Stimulated activated CD4-positive, alpha-beta T cell treated with anti-CD3 and anti-CD28 coated beads, Interleukin-15, amount 100 ng/mL, for 1 hour (primary cell): ENCODE data around the gene TOM1.
A peak's percentile ranks its signal among the peaks of the same experiment; 100 is the strongest.
"Not testable (repeated sequence)": the region's sequence is repeated elsewhere in the genome, so short reads cannot be mapped to it uniquely, and the experiment has no call there.

ENCODE experiments used
- DNase-seq, 2 donors: peaks; one replicate each; pipeline ENCODE4 v3.0.0-alpha.2; 2020; ENCODE audit warnings: low read depth in 1 of 2, low spot score in 1 of 2

The TOM1 gene

DNA sequence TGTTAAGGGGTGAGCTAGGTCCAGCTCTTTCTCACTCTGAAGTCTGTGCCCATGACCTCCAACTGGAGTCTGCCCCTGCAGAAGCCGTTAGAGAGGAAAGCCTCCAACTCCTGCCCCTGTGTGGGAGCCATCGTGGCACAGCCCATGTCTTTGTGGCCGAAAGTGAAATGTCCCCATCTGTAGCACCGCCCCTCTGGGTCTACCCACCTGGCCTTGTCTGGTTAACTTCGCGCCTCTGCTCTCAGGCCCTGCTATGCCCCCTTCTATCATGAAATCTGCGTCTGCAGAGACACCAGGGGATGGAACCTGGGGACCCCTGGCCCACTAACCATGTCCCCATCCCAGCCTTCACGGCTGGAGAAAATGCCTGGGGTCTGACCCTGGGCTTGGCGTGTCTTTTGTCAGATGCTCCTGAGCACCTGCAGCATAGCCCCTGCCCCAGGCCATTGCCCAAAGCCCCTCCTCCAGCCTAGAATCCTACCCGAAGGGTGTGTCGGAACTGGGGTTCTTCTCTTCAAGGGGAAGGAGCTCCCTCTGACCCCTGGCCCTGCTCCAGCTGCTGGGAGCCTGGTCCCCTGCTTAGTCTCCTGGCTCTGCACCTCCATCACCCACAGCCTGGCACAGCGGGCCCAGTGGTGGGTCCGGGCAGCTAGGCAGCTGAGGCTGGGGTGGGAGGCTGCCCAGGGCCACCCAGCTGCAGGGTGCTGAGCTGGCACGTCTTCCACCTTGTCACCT, 45.4 kb downstream of the TOM1 start:
- DNase-seq, result no peak

GRCh38 chr22:35345808-35346505, 46.3 kb downstream of the TOM1 start:
- DNase-seq, result no peak

GRCh38 chr22:35346596-35347220, 47.0 kb downstream of the TOM1 start:
- no peak for DNase-seq

DNA sequence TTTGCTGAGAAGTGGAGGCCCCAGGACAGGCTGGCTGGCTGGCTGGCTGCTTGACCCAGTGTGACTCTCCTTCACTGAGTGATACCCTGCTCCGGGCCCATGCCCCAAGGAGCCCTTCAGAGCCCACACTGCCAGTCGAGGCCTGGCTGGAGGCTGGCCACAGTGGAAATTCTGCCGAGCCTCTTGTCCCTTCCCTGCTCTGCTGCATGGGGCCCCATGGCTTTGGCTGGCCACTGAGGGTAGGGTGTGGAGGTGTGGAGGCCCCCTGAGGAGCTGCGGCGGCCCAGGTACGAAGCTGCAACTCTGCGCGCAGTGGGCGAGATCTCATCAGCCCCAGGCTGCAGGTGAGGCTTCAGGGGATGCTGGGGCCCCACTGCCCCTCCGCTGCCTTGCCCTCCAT, 47.8 kb downstream of the TOM1 start:
- no peak for DNase-seq

DNA sequence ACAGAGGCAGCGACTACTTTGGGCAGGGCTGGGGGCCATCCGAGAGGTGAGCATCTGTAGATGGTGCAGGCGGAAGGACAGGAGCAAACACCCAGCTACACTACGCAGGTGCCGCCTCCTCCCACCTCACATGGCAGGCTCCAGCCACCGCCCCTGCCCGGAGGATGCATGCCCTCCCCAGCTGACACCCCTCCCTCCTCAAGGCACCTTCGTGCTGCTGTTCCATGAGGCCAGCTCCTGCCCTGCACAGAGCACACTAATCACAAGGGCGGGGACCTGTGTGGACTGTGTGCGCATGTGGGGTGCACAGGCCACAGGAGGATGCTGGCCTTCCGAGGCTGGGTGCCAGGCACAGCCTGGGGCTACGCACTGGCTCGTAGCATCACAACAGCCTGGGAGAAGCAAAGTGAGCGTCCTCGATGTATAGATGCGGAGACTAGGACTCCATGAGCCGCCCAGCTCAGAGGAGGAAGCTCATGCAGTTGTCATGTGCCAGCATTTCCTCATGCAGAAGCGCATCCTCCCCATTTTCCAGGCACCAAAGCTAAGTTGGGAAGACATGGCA, 48.4 kb downstream of the TOM1 start:
- DNase-seq, result no peak

DNA sequence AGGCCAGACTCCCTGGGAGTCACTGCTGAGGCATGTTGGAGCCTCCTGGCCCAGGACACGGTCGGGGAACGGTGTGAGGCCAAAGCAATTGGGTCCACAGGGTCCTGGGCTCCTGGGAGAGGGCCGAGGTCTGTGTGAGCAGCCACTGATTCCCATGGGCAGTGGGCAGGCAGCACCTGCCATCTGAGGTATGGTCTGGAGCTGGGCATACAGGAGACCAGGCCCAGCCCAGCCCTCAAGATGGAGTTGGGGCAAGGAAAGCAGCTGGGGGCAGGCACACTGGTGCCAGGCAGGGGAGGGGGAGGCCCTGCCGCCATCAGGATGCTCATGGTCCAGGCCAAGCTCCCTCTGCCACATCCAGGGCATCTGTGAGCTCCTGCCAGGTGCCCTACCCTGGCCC, 49.0 kb downstream of the TOM1 start:
- no peak for DNase-seq

GRCh38 chr22:35349368-35349703, 49.6 kb downstream of the TOM1 start:
- DNase-seq, result no peak

DNA sequence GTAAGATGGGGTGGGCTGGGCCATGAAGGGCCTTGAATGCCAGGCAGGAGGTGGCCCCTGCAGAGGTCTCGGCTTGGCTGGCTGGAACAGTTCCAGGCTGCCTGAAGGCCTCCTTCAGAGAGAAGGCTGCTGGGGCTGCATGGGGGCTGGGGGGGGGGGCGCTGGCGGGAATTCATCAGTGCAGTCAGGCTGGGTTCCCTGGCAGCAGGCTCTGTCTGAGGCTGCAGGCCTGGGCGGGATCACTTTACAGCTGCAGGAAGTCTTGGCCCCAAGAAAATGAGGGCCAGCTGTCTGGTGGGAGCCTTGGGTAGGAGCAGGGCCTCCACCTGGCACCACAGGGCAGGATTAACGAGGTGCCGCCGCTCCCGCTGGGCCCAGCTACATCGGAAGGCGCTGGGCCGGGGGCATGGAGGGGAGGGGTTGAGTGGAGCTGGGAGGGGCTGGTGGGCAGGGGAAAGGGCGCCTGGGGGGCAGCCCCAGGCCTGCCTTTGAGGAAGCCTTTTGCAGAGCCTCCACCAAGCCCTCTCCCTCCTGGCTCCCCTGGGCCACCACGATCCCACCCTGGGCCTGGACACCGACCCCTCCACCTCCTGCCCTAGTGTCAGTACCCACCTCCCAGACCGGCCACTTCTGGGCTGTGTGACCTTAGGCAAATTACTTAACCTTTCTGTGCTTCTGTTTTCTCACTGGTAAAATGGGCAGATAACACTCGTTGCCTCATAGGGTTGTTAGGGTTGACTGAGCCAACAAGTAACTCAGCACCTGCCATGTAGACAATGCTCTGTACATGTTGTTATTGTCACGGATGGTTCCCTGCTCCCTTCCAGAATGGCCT, 50.2 kb downstream of the TOM1 start:
- DNase-seq, result no peak

GRCh38 chr22:35350539-35351503, 51.1 kb downstream of the TOM1 start:
- DNase-seq, result peak; percentile 67 to 73

DNA sequence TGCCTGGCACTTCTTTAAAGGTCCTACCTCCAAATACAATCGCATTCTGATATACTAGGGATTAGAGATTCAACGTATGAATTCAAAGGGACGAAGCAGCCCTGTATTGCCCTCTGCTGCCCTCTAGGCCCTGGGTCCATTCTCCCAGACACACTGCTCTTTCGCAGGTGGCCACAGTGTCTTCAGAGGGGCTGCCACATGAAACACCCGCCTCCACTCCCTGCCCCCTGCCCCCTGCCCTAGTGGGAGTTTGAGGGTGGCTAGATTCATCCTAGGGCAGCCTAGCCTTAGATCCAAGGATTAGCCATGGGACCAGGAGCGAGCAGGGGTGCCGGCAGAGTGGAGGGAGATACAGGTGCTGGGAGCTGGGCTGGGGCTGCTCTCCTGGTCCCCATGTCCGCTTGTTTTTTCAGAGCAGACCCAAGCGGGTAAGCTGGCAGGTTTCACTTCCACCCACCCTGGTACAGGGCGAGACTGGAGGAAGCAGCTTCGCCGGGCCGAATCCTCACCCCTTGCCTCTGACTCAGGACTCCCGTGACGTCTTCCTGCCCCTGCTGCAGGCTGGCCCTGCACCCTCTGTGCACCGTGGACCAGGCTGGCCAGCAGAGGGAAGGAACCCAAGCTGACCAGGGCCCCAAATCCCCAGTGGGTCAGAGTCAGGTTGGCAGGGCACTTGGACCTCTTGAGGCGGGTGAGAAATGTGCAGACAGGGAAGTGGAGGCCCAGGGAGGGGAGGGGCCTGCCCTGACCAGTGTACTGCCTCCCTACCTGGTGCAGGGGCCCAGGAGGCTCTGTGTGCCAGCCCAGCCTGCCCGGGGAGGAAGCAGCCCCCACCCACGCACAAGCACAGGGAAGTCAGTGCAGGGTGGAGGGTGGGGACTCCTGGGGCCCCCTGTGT, 52.8 kb downstream of the TOM1 start:
- DNase-seq, result no peak

DNA sequence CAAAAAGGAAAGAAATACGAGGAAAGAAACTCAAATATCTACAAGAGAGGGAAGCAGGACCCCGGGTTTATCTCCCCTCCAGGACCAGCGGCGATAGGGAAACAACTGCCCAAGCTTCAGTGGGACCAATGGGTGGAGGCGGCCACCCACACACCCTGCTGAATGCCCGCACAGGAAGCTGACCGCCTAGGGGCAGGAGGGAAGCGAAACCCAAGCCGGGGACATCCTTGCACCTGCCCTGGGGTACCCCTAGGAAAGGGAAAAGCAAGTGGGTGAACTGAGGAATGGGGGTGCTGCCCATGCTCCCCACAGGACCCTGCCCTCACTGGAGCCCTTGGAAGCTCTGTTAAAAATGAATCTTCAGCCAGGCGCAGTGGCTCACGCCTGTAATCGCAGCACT, 53.6 kb downstream of the TOM1 start:
- DNase-seq, result no peak

GRCh38 chr22:35354068-35354467, 54.4 kb downstream of the TOM1 start:
- no peak for DNase-seq

GRCh38 chr22:35357883-35358621, 58.4 kb downstream of the TOM1 start:
- no peak for DNase-seq

DNA sequence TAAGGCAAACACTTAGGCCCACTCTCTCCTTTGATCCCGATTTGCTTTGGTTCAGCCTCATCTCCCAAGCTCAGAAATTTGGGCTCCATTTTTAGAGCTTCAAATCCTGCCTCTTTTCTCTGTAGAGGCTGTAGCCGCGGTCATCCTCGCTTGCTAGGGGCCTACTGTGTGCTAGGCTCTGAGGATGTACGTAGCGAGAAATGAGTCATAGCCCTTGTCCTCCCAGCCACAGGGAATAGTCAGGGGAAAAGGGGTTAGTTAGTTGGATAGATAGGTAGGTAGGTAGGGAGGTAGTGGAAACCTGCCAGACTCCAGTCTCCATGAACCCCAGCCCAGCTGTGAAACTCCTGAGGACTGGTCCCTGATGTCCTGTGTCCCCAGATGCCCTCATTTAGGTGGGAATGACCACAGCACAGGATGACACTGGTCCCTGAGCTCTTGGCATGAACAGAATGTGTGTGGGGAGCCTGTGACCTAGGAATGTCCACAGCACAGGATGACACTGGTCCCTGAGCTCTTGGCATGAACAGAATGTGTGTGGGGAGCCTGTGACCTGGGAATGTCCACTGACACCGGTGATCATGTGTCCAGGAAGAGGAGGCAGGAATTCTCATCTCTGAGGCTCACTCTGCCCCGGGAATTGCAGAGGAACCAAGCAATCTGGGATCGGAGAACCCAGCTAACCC, 59.8 kb downstream of the TOM1 start:
- DNase-seq, result no peak

GRCh38 chr22:35361001-35361558, 61.4 kb downstream of the TOM1 start:
- DNase-seq, result no peak

DNA sequence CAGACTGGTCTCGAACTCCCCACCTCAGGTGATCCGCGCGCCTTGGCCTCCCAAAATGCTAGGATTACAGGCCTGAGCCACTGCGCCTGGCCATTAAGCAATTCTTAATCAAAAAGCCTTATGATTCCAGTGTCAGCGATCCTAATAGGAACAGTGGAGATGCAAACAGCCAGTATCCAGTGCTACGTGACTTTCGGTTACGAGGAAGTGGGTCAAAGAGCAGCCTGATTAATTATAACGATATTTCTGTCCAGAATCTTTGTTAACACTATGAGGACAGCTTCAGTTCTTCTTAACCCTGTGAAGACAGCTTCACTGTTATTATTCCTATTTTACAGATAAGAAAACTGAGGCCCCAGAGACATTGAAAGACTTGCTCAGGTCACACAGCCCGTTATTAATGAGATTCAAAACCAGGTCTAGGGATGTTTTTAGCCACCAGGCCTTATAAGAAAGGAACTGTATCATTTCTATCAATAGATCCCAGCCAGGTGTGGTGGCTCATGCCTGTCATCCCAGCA, 63.9 kb downstream of the TOM1 start:
- DNase-seq, result no peak

GRCh38 chr22:35364230-35364629, 64.5 kb downstream of the TOM1 start:
- DNase-seq, result not testable (repeated sequence)
